ENCODE results near the gene GYS1.
"Not testable (repeated sequence)": the region's sequence is repeated elsewhere in the genome, so short reads cannot be mapped to it uniquely, and the experiment has no call there.

DNA sequence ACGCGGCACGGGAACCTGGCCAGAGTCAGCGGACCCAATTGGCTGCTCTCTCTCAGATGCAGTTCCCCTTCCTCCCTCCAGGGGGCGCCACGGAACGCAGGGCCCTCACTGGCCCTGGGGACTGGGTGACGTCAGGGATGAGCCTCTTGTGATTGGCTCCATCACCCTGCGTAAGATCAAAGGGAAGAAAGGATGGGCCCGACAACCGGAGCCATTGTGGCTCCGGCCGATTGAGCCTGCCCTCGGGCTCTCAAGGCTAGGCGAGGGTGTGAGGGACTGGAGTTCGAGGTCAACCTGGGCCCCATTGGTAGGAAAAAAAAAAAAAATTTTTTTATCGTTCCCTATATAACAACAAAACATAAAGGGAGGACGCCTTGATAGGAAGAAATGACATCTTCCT lies 43.7 kb upstream of the GYS1 start, which contains the start of gene CGB1:
- not testable (repeated sequence) for TF ChIP-seq POLR2AphosphoS5 (IDR thresholded peaks at IDR 0.05; ENCODE audit: low read depth); REST (IDR thresholded peaks at IDR 0.05; ENCODE audit: insufficient replicate concordance, low read depth)
- TF ChIP-seq CTCF (IDR thresholded peaks at IDR 0.05; ENCODE audit: insufficient read depth, low read length), result peak; percentile 49
- TF ChIP-seq SPI1 (IDR thresholded peaks at IDR 0.05; ENCODE audit: borderline replicate concordance, low read depth), result peak; percentile 16; the same call in 1 of the 2 replicates
